GM23338 (cell line): ENCODE data around the gene PLA2G2E. TPM values are rescaled to one million over a fixed set of nuclear protein-coding genes. Genes with fewer than 3 reads are reported as not detected.

Experiments
- ATAC-seq: fragments of 200-7000 bp; cut with Tn5 transposase; 3 replicates; pipeline ENCODE4 v1.9.1; 2020
- DNase-seq: peaks from one replicate; pipeline ENCODE4 v3.0.0-alpha.2; 2015; ENCODE audit warnings: low spot score
- H2AFZ ChIP-seq: fragments of 200-600 bp; sonication (generic); 2 replicates; pipeline ENCODE4 v1.8.0; 2016; ENCODE audit warnings: antibody characterized with exemption, mild to moderate bottlenecking, moderate library complexity
- H3F3A ChIP-seq: fragments of 200-600 bp; sonication (generic); replicated peaks from 2 replicates; pipeline ENCODE4 v1.8.0; 2017; ENCODE audit warnings: antibody characterized with exemption, mixed run types, low read depth
- H3K27ac ChIP-seq: fragments of 200-600 bp; sonication (generic); 2 replicates; pipeline ENCODE4 v1.6.1; 2016; ENCODE audit warnings: low read depth
- H3K27me3 ChIP-seq: fragments of 200-600 bp; sonication (generic); 2 replicates; pipeline ENCODE4 v1.8.0; 2016; ENCODE audit warnings: mild to moderate bottlenecking, mixed run types, moderate library complexity; ENCODE audit not compliant: insufficient read depth
- H3K36me3 ChIP-seq: fragments of 200-600 bp; sonication (generic); 2 replicates; pipeline ENCODE4 v1.8.0; 2016; ENCODE audit warnings: mild to moderate bottlenecking; ENCODE audit not compliant: insufficient read depth
- H3K4me1 ChIP-seq: fragments of 200-600 bp; sonication (generic); 2 replicates; pipeline ENCODE4 v1.8.0; 2016; ENCODE audit warnings: mild to moderate bottlenecking, moderate library complexity; ENCODE audit not compliant: insufficient read depth
- H3K4me2 ChIP-seq: fragments of 200-600 bp; sonication (generic); 2 replicates; pipeline ENCODE4 v1.7.1; 2017; ENCODE audit warnings: mixed run types
- H3K4me3 ChIP-seq: fragments of 200-600 bp; sonication (generic); 2 replicates; pipeline ENCODE4 v1.6.1; 2016; ENCODE audit warnings: mixed run types
- H3K79me2 ChIP-seq: fragments of 200-600 bp; sonication (generic); replicated peaks from 2 replicates; pipeline ENCODE4 v1.8.0; 2017; ENCODE audit warnings: mild to moderate bottlenecking; ENCODE audit not compliant: insufficient read depth
- H3K9me2 ChIP-seq: fragments of 200-600 bp; sonication (generic); 2 replicates; pipeline ENCODE4 v1.8.0; 2017; ENCODE audit not compliant: insufficient read depth
- H4K20me1 ChIP-seq: fragments of 200-600 bp; sonication (generic); replicated peaks from 2 replicates; pipeline ENCODE4 v1.8.0; 2017; ENCODE audit warnings: mild to moderate bottlenecking; ENCODE audit not compliant: insufficient read depth
- H3K27ac Mint-ChIP-seq: 2 replicates; pipeline ENCODE4 v1.8.0; 2020; ENCODE audit warnings: inconsistent platforms, mild to moderate bottlenecking, moderate library complexity, mixed read lengths
- H3K27me3 Mint-ChIP-seq: 3 replicates; pipeline ENCODE4 v1.8.0; 2022; ENCODE audit warnings: low read depth, mild to moderate bottlenecking, moderate library complexity, mixed read lengths, inconsistent platforms; ENCODE audit not compliant: insufficient read depth, poor library complexity
- H3K36me3 Mint-ChIP-seq: 3 replicates; pipeline ENCODE4 v1.8.0; 2021; ENCODE audit warnings: low read depth, mild to moderate bottlenecking, inconsistent platforms, moderate library complexity, mixed read lengths
- H3K4me1 Mint-ChIP-seq: 3 replicates; pipeline ENCODE4 v1.8.0; 2020; ENCODE audit warnings: mild to moderate bottlenecking, inconsistent platforms, mixed read lengths
- H3K4me3 Mint-ChIP-seq: 3 replicates; pipeline ENCODE4 v1.8.0; 2021; ENCODE audit warnings: moderate library complexity, mild to moderate bottlenecking, inconsistent platforms, mixed read lengths
- H3K9me3 Mint-ChIP-seq: 3 replicates; pipeline ENCODE4 v1.8.0; 2020; ENCODE audit warnings: moderate library complexity, mild to moderate bottlenecking, inconsistent platforms, mixed read lengths
- EZH2 ChIP-seq: fragments of 200-600 bp; sonication (generic); IDR thresholded peaks from one replicate; pipeline ENCODE4 v1.8.0; 2017; ENCODE audit warnings: antibody characterized with exemption, mild to moderate bottlenecking, low read depth; ENCODE audit not compliant: unreplicated experiment
- EZH2phosphoT487 ChIP-seq: fragments of 200-600 bp; sonication (generic); IDR thresholded peaks from one replicate; pipeline ENCODE4 v1.8.1; 2018; ENCODE audit warnings: antibody characterized with exemption; ENCODE audit not compliant: unreplicated experiment
- POLR2AphosphoS5 ChIP-seq: IDR thresholded peaks from 2 replicates; pipeline ENCODE4 v1.6.1; 2016; ENCODE audit warnings: antibody characterized with exemption, low read depth
- STAT1 ChIP-seq: IDR thresholded peaks from one replicate; pipeline ENCODE4 v1.6.1; 2016; ENCODE audit warnings: antibody characterized with exemption; ENCODE audit not compliant: unreplicated experiment
- ZNF331 ChIP-seq: fragments of 250-450 bp; sonication (Bioruptor Pico); IDR thresholded peaks from 2 replicates; pipeline ENCODE4 v1.5.0; 2020; ENCODE audit warnings: low read depth, mild to moderate bottlenecking, moderate library complexity
- ZNF462 ChIP-seq: fragments of 250-450 bp; sonication (Bioruptor Pico); IDR thresholded peaks from 2 replicates; pipeline ENCODE4 v1.5.0; 2020; ENCODE audit warnings: mild to moderate bottlenecking, moderate library complexity
- polyA plus RNA-seq: library from polyadenylated mRNA; unstranded; fragments of >200 nt; fragmentation: Nextera tagmentation; extraction: Ambion mirVana; gene quantifications from 2 replicates; pipeline ENCODE4 v1.2.1, GENCODE V29; 2016
- total RNA-seq: library from RNA; depleted of rRNA; stranded (reverse); fragments of >200 nt; shearing (Covaris generic); gene quantifications from 2 replicates; pipeline ENCODE4 v1.2.3, GENCODE V29; 2014
- TF ChIP-seq, protein P1 (sequence below), 2 experiments: fragments of 200-600 bp in 1 of 2; sonication (generic) in 1 of 2; conservative IDR thresholded peaks; 2 replicates each; pipeline versions ENCODE4 v1.5.1 to v1.6.1; 2016 to 2017; ENCODE audit warnings: antibody characterized with exemption in 2 of 2, low read depth in 2 of 2, mild to moderate bottlenecking in 2 of 2, moderate library complexity in 1 of 2
- TF ChIP-seq, protein P2 (sequence below): IDR thresholded peaks from 2 replicates; pipeline ENCODE4 v1.6.1; 2016; ENCODE audit warnings: antibody characterized with exemption

Gene PLA2G2E
- total and polyA plus RNA-seq, 2 experiments from 2014 or later, result not detected

GRCh38 chr1:19941206-19941568 lies 17.8 kb upstream of the PLA2G2E start:
- ATAC-seq, result no peak
- H3K9me2 ChIP-seq, result peaks cover 9% of the 10 kb centered on the region
- H3K36me3 ChIP-seq, result no peaks in the 10 kb centered on the region

More at GRCh38 chr1:19941206-19941568, 17.8 kb upstream of the PLA2G2E start:
- Mint-ChIP-seq H3K36me3 (no peaks in the 10 kb centered on the region), H3K4me1 (no peaks in the 10 kb centered on the region; the same call in 2 of the 3 replicates), H3K27ac (no peak overlapping the region), H3K4me3 (no peak overlapping the region), H3K9me3 (0 out of 3 replicates have a peak, but pooled peaks cover 3% of the 10 kb centered on the region), H3K27me3 (peaks cover 3% of the 10 kb centered on the region)
- no peak overlapping the region for H3K4me2 ChIP-seq
- no peak overlapping the region for H3K27ac ChIP-seq
- no peak for TF ChIP-seq ZNF462 (CRISPR knock-in tag)
- no peak for TF ChIP-seq EZH2phosphoT487
- TF ChIP-seq, protein P1, sequence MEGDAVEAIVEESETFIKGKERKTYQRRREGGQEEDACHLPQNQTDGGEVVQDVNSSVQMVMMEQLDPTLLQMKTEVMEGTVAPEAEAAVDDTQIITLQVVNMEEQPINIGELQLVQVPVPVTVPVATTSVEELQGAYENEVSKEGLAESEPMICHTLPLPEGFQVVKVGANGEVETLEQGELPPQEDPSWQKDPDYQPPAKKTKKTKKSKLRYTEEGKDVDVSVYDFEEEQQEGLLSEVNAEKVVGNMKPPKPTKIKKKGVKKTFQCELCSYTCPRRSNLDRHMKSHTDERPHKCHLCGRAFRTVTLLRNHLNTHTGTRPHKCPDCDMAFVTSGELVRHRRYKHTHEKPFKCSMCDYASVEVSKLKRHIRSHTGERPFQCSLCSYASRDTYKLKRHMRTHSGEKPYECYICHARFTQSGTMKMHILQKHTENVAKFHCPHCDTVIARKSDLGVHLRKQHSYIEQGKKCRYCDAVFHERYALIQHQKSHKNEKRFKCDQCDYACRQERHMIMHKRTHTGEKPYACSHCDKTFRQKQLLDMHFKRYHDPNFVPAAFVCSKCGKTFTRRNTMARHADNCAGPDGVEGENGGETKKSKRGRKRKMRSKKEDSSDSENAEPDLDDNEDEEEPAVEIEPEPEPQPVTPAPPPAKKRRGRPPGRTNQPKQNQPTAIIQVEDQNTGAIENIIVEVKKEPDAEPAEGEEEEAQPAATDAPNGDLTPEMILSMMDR (conservative IDR thresholded peaks at IDR 0.05; ENCODE audit: low read depth in 2 of 2), result no peak
- TF ChIP-seq EZH2, result no peak
- no peak for TF ChIP-seq ZNF331
- no peak for TF ChIP-seq STAT1
- TF ChIP-seq POLR2AphosphoS5, result no peak
- TF ChIP-seq, protein P2, sequence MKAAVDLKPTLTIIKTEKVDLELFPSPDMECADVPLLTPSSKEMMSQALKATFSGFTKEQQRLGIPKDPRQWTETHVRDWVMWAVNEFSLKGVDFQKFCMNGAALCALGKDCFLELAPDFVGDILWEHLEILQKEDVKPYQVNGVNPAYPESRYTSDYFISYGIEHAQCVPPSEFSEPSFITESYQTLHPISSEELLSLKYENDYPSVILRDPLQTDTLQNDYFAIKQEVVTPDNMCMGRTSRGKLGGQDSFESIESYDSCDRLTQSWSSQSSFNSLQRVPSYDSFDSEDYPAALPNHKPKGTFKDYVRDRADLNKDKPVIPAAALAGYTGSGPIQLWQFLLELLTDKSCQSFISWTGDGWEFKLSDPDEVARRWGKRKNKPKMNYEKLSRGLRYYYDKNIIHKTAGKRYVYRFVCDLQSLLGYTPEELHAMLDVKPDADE, result no peak
- H4K20me1 ChIP-seq, result no peaks in the 10 kb centered on the region
- no peak for DNase-seq
- H3K4me1 ChIP-seq, result no peaks in the 10 kb centered on the region
- H3F3A ChIP-seq, result no peaks in the 10 kb centered on the region
- no peak overlapping the region for H2AFZ ChIP-seq
- no peak overlapping the region for H3K4me3 ChIP-seq
- no peaks in the 10 kb centered on the region for H3K27me3 ChIP-seq
- no peaks in the 10 kb centered on the region for H3K79me2 ChIP-seq
